ENCODE data around the gene CDT1.
"Not testable (repeated sequence)": the region's sequence is repeated elsewhere in the genome, so short reads cannot be mapped to it uniquely, and the experiment has no call there.

The CDT1 gene

DNA sequence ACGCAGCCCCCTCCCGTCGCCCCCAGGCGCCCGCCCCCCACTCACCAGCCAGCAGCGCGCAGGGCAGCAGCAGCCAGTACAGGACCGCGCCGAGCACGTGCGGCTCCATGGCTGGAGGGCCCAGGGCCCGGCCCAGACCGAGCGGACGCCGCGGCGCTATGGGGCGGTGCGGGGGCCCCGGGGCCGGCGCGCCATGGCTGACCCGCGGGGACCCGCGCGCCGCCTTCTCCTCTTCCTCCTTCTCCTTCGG, 18.8 kb upstream of the CDT1 start:
- H3K4me3 Mint-ChIP-seq: peak overlapping the region; percentile 83
- H3K27ac Mint-ChIP-seq: no peak overlapping the region
- peaks cover 16% of the 10 kb centered on the region for H3K36me3 Mint-ChIP-seq (ENCODE audit: low read depth)
- no peaks in the 10 kb centered on the region for H3K27me3 Mint-ChIP-seq
- DNase-seq: no peak
- peaks cover 46% of the 10 kb centered on the region for H3K4me1 Mint-ChIP-seq (ENCODE audit: low read depth)
- H3K9me3 Mint-ChIP-seq: no peaks in the 10 kb centered on the region

DNA sequence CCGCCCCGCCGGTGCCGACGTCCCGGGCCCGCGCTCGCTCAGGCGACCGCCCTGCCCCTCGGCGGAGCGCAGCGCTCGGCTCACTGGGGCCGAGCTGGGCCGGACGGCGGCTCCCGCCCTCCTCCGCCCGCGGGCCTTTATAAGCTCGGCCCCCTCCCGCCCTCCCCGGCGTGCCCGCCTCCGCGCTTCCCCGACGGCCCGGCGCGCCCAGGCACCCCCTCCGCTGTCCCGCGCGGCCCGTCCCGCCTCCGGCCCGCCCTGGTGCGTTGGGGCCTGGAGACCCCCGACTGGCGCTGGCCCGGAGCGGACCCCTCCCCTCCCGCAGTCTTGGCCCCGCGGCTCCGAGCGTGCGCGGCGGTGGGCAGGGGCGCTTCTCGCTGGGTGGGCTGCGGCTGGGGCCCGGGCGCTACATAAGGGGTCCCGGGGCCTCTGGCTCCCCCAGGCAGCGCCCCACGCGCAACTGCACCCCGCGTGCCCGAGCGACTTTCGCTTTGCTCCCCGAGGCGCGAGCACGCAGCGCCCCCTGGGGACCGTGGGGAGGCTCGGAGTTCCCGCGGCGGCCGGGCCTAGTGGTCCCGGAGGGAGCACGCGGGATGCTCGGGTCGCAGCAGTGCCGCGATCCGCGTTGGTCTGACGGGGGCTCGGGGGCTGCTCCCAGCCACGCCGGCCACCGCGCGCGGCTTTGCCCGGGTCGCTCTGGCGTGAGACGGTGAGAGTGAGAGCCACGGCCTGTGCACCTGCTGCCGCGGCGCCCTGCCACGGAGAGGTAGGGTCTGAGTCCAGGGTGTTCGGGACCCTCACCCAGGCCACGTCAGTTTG, 18.3 kb upstream of the CDT1 start, which contains the start of gene PIEZO1:
Gene PIEZO1, minus strand, starts transcription at position 115 of the 819 bp plus-strand sequence. CDS start 256 bp downstream, outside the sequence.
- Mint-ChIP-seq H3K27me3 (no peaks in the 10 kb centered on the region), H3K4me1 (ENCODE audit: low read depth) (peaks cover 46% of the 10 kb centered on the region), H3K36me3 (ENCODE audit: low read depth) (peaks cover 14% of the 10 kb centered on the region), H3K4me3 (peak within 1 kb of the TSS; percentile 83), H3K27ac (peak within 1 kb of the TSS; percentile 90), H3K9me3 (no peaks in the 10 kb centered on the region)
- peak; percentile 88 for DNase-seq

DNA sequence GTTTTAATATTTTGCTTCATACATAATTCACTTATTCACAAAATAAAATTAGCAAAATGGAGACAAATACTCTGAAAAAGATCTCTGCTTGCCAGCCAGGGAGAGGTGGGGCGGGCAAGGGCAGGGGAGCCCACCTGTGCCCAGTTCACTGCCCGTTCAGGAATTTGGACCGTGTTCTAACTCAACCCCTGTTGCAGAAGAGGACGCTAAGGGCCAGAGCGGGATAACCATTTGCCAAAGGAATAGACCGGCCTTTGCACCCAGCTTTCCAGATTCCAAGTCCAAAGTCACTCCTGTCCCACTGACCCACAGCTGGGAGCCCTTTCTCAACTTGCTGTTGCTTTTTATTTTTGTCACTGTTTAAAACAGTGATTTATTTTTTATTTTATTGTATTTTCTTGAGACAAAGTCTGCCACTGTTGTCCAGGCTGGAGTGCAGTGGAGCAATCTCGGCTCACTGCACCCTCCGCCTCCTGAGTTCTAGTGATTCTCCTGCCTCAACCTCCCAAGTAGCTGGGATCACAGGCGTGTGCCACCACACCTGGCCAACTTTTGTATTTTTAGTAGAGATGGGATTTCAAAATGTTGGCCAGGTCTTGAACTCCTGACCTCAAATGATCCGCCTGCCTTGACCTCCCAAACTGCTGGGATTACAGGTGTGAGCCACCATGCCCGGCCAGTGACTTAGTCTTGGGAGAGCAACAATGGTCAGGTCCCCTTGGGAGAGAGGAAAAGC, 15.8 kb upstream of the CDT1 start:
- Mint-ChIP-seq H3K9me3 (no peaks in the 10 kb centered on the region), H3K27ac (no peak overlapping the region), H3K4me3 (no peak overlapping the region), H3K36me3 (ENCODE audit: low read depth) (peaks cover 11% of the 10 kb centered on the region), H3K4me1 (ENCODE audit: low read depth) (peaks cover 44% of the 10 kb centered on the region), H3K27me3 (no peaks in the 10 kb centered on the region)
- DNase-seq: no peak

DNA sequence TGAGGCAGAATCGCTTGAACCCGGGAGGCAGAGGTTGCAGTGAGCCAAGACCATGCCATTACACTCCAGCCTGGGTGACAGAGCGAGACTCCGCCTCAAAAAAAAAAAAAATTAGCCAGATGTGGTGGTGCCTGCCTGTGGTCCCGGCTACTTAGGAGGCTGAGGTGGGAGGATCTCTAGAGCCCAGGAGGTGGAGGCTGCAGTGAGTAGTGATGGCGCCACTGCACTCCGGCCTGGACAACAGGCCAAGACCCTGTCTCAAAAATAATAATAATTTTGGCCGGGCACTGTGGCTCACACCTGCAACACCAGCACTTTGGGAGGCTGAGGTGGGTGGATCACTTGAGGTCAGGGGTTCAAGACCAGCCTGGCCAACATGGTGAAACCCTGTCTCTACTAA, 14.8 kb upstream of the CDT1 start:
- H3K9me3 Mint-ChIP-seq; DNase-seq; H3K36me3 Mint-ChIP-seq (ENCODE audit: low read depth); H3K4me3 Mint-ChIP-seq; H3K27ac Mint-ChIP-seq; H3K27me3 Mint-ChIP-seq: not testable (repeated sequence)
- H3K4me1 Mint-ChIP-seq (ENCODE audit: low read depth): peaks cover 44% of the 10 kb centered on the region

DNA sequence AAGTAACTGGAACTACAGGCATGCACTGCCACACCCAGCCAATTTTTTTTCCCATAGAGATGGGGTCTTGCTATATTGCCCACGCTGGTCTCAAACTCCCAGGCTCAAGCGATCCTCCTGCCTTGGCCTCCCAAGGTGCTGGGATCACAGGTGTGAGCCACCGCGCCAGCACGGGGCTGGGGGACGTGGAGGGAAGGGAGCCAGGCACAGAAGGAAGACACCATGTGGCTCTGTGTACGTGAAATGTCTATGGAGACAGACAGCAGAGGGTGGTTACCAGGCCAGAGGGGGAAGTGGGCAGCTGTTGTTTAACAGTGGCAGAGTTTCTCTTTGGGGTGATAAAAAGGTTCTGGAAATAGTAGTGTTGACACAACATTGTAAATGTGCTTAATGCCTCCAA, 14.0 kb upstream of the CDT1 start:
- no peaks in the 10 kb centered on the region for H3K27me3 Mint-ChIP-seq
- no peaks in the 10 kb centered on the region for H3K36me3 Mint-ChIP-seq (ENCODE audit: low read depth)
- peaks cover 46% of the 10 kb centered on the region for H3K4me1 Mint-ChIP-seq (ENCODE audit: low read depth)
- no peak overlapping the region for H3K4me3 Mint-ChIP-seq
- peak overlapping the region; percentile 47 for H3K27ac Mint-ChIP-seq
- no peak for DNase-seq
- no peaks in the 10 kb centered on the region for H3K9me3 Mint-ChIP-seq

DNA sequence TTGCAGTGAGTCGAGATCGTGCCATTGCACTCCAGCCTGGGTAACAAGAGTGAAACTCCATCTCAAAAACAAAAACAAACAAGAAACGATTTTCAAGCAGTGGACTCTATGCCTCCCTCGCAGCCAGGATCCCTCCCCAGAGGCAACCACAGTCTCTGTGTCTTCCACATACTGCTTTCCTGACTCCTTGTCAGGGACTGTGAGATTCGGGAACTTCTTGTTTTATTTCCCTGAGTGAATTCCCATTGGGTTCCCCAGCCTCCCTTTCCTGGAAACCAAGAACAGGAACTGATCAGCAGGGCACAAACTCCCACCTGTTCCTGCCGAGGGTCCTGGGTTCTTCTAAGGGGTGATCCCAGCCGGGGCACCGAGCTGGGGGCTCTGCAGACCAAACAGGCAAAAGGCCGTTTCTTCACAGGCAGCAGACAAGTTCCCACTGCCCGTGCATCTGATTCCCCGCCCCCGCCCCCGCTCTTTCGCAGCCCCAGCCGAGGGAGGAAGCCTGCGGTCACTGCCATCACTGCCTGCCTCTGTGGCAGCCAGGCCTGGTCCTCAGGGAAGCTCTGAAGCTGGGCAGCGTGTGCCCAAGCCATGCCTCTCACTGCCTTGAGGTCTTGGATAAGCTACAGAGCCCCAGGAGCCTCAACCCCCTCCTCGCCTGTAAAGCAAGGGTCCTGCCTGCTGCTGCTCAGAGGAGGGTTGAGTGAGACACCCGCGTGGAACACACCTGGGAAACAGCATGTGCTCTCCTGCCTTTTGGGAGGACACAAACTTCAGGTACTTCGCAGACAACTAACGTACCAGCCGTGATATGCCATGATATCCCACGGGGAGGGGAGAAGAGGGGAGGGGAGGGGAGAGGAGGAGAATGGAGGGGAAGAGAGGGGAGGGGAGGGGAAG, 13.0 kb upstream of the CDT1 start:
- H3K27me3 Mint-ChIP-seq: no peaks in the 10 kb centered on the region
- H3K9me3 Mint-ChIP-seq: no peaks in the 10 kb centered on the region
- H3K4me1 Mint-ChIP-seq (ENCODE audit: low read depth): peaks cover 52% of the 10 kb centered on the region
- H3K36me3 Mint-ChIP-seq (ENCODE audit: low read depth): no peaks in the 10 kb centered on the region
- H3K27ac Mint-ChIP-seq: peak overlapping the region; percentile 84
- peak overlapping the region; percentile 71 for H3K4me3 Mint-ChIP-seq
- DNase-seq: peak; percentile 72

DNA sequence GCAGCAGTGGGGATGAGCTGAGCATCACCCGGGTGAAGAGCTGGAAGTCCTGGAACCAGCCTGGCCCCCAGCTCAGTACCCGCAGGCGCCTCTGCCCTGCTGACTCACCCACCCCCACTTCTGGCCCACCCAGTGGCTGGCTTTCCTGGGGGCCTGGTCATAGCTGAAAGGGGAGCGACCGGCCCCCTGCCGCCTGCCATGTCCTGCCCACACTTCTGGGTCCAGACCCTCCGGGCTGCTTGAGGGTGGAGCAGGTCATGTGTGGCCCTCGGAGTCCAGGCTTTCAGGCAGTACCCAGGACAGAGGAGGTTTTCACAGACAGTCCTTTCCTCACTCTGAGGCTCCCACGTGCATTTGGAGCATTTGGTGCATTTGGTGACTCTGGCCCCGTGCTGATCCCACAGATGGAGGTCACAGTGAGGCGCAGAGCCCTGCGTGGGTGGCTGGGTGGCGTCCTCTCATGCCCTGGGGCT, 11.5 kb upstream of the CDT1 start:
- peaks cover 50% of the 10 kb centered on the region for H3K4me1 Mint-ChIP-seq (ENCODE audit: low read depth)
- no peak overlapping the region for H3K27ac Mint-ChIP-seq

GRCh38 chr16:88792668-88793250, 10.8 kb upstream of the CDT1 start:
- Mint-ChIP-seq H3K27ac (peak overlapping the region; percentile 20), H3K36me3 (ENCODE audit: low read depth) (no peaks in the 10 kb centered on the region), H3K27me3 (no peaks in the 10 kb centered on the region), H3K4me3 (no peak overlapping the region), H3K9me3 (no peaks in the 10 kb centered on the region), H3K4me1 (ENCODE audit: low read depth) (peaks cover 50% of the 10 kb centered on the region)
- DNase-seq: peak; percentile 37

More for the DNA sequence above, 11.5 kb upstream of the CDT1 start:
- Mint-ChIP-seq H3K36me3 (ENCODE audit: low read depth) (no peaks in the 10 kb centered on the region), H3K9me3 (no peaks in the 10 kb centered on the region), H3K4me3 (peak overlapping the region; percentile 38), H3K27me3 (no peaks in the 10 kb centered on the region)
- DNase-seq: peak; percentile 42

DNA sequence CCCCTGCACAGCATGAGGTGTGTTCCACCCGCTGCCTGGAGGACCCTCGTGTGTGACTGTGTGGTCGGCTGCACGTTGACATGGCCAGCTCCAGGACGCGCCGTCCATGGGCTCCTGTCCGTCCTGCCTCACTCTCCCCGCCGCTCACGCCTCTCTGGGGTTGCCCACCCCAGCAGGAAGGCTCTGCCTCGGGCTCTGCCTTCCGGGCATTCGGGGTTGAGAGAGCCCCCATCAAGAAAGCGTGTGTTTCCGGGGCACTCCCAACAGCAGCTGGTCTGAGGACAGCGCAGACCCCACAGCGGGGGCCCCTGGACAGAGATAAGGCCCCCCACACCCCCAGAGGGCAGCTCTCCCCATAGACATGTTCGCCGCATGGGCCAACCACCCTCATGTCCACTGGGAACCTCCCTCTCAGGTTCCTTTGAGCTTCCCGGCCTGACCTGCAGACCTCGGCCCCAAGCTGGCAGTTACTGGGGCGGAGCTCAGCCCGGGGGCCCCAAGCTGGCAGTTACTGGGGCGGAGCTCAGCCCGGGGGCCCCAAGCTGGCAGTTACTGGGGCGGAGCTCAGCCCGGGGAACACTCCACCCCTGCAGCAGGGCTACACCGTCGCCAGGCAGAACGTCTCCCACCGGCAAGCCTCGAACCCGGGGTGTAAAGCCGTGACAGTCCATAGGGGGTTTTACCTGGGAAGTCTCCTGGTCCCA, 10.2 kb upstream of the CDT1 start:
- Mint-ChIP-seq H3K4me1 (ENCODE audit: low read depth) (peaks cover 50% of the 10 kb centered on the region), H3K27ac (no peak overlapping the region)
- peak; percentile 50 for DNase-seq

GRCh38 chr16:88796278-88796677, 7.3 kb upstream of the CDT1 start:
- DNase-seq: no peak
- Mint-ChIP-seq H3K9me3 (no peaks in the 10 kb centered on the region), H3K36me3 (ENCODE audit: low read depth) (peaks cover 3% of the 10 kb centered on the region), H3K27ac (no peak overlapping the region), H3K4me3 (no peak overlapping the region), H3K27me3 (no peaks in the 10 kb centered on the region), H3K4me1 (ENCODE audit: low read depth) (peaks cover 50% of the 10 kb centered on the region)

More for the DNA sequence above, 10.2 kb upstream of the CDT1 start:
- Mint-ChIP-seq H3K4me3 (no peak overlapping the region), H3K9me3 (no peaks in the 10 kb centered on the region), H3K36me3 (ENCODE audit: low read depth) (no peaks in the 10 kb centered on the region), H3K27me3 (no peaks in the 10 kb centered on the region)

- Mint-ChIP-seq H3K4me3 (no peak overlapping the region), H3K4me1 (ENCODE audit: low read depth) (peaks cover 40% of the 10 kb centered on the region), H3K27me3 (no peaks in the 10 kb centered on the region), H3K27ac (no peak overlapping the region), H3K9me3 (no peaks in the 10 kb centered on the region), H3K36me3 (ENCODE audit: low read depth) (peaks cover 3% of the 10 kb centered on the region)
- no peak for DNase-seq
Measured at GRCh38 chr16:88798073-88798472, 5.5 kb upstream of the CDT1 start.

DNA sequence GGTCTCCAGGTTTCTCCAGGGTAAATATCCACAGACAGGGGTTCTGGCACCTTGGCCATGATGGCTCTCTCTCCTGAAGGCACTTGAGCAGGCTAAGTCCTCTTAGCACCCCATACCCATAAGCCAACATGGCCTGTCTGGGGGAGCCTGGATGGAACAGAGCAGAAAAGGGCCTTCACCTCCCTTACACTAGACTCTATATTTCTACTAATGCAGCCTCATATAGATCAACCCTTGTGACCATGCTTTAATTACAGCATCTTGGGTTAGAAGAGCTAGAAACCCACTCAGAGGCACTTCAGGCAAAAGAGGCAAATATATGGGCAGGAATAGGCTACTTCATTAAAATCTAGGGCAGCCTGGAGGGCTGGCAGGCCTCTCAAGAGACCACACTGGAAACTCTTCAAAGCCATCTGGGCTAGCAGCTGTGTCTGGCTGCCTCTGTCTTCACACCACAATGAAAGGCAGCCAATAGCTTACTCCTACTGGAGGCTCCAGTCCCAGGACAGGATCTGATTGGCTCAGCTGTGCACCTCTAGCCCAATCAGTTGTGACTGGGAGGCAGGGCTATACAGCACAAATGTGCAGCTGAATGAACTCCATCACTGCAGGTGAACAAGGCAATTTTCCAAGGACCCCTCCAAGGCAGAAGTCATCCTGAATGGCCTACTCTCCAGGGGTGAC, 4.7 kb upstream of the CDT1 start:
- no peak overlapping the region for H3K4me3 Mint-ChIP-seq
- no peak for DNase-seq
- H3K27me3 Mint-ChIP-seq: no peaks in the 10 kb centered on the region
- no peak overlapping the region for H3K27ac Mint-ChIP-seq
- H3K4me1 Mint-ChIP-seq (ENCODE audit: low read depth): peaks cover 32% of the 10 kb centered on the region
- no peaks in the 10 kb centered on the region for H3K9me3 Mint-ChIP-seq
- H3K36me3 Mint-ChIP-seq (ENCODE audit: low read depth): peaks cover 3% of the 10 kb centered on the region

DNA sequence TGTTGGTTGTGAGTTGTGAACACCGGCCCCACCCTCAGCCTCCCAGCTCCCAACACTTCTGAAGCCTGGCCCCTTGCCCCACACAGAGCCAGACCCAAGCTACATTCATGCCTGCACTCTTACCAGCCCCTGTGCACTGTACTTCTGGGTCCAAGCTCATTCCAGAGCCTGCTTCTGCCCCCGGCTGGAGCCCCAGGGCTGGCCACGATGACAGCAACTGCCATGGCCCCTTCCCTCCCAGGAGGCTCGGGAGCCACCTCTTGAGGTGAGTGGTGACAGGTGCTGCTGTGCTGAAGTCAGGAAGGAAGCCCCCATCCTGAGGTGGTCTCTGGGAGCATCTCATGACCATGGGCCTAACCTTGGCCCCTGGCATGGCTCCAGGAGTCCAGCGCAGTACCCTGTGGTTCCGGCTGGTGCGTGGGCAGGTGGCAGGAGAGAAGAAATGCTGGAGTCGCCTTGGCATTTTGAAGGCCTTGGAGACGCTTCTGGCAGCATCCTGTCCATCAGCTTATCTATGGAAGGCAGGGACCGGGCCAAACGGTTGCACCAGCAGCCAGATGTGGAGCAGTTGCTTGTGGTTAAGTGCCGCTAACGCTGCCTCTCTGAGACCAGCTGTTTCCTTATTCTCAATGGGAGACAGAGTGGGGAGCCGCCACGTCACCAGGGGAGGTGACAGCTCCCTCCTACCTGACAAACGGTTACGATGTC, 3.9 kb upstream of the CDT1 start:
- Mint-ChIP-seq H3K4me3 (no peak overlapping the region), H3K36me3 (ENCODE audit: low read depth) (peaks cover 11% of the 10 kb centered on the region), H3K27me3 (no peaks in the 10 kb centered on the region), H3K9me3 (no peaks in the 10 kb centered on the region), H3K27ac (peak overlapping the region; percentile 11), H3K4me1 (ENCODE audit: low read depth) (peaks cover 30% of the 10 kb centered on the region)
- no peak for DNase-seq

Measured in activated T-cell treated with anti-CD3 and anti-CD28 coated beads, Interleukin-2, amount 50 U/mL, for 24 hours (primary cell).